ENCODE results near the gene SULT1A1.

SULT1A1 gene

DNA sequence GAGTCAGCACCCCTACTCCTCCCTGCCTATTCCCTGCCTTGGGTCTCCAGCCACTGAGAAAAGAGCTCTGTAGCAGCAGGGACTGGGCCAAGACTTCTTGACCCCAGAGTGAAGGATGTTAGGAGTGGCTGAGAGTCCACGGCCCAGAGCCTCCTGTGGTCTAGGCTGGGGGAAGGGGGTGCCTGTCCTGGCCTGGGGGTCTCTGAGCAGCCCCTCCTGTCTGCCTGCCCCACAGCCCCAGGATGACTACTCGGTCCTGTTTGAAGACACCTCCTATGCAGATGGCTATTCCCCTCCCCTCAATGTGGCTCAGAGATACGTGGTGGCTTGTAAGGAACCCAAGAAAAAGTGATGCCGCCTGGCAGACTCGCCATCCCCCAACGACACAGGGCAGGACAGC is 18.5 kb downstream of the SULT1A1 start:
- H3K27me3 Mint-ChIP-seq: no peaks in the 10 kb centered on the region
- DNase-seq (no peak), ATAC-seq (replicated peaks) (no peak)
- H3K27ac Mint-ChIP-seq: no peak overlapping the region
- H3K36me3 Mint-ChIP-seq (ENCODE audit: insufficient read depth): peaks cover 41% of the 10 kb centered on the region
- H3K4me3 Mint-ChIP-seq: no peak overlapping the region
- H3K9me3 Mint-ChIP-seq: no peaks in the 10 kb centered on the region
- peaks cover 0 to 2% of the 10 kb centered on the region in 2 donors for H3K4me1 Mint-ChIP-seq (ENCODE audit: low read depth in 2 of 2)

DNA sequence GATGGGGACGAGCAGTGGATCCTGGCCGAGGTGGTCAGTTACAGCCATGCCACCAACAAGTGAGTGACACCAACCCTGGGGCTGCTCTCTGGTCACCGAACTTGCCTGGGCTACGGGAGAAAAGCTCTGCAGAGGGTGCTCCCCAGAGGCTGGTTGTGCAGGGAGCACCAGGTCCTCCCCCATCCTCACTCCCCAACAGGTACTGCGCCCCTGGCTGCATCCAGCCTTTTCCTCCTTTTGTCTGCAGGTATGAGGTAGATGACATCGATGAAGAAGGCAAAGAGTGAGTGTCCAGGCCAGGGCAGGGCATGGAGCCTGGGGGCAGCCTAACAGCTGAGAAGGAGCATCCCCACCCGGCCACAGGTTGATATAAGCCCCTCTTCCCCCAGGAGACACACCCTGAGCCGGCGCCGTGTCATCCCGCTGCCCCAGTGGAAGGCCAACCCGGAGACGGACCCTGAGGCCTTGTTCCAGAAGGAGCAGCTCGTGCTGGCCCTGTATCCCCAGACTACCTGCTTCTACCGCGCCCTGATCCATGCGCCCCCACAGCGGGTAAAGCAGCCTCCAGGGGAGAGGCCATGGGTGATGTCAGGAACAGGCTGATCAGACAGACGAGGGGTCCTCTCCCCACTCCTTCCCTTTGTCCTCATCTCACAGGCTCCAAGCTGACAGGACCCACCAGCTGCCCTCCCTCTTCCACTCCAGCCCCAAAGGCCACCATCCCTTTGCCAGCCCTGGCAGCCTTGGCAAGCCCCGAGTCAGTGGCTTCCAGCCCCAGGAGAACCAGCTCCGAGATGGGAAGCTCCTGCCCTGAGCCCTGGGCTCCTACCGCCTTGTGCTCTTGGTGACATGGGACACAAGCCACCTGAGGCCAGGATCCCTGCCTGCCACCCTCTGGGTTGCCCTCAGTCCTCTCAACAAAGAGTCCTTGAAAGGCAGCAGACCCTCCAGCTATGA is 19.2 kb downstream of the SULT1A1 start:
- Mint-ChIP-seq H3K27me3 (no peaks in the 10 kb centered on the region), H3K9me3 (no peaks in the 10 kb centered on the region), H3K4me3 (no peak overlapping the region), H3K27ac (no peak overlapping the region), H3K36me3 (ENCODE audit: insufficient read depth) (peaks cover 44% of the 10 kb centered on the region), H3K4me1 (ENCODE audit: low read depth in 2 of 2) (peaks cover 0 to 2% of the 10 kb centered on the region in 2 donors)
- no peak for ATAC-seq (replicated peaks)
- DNase-seq: no peak

DNA sequence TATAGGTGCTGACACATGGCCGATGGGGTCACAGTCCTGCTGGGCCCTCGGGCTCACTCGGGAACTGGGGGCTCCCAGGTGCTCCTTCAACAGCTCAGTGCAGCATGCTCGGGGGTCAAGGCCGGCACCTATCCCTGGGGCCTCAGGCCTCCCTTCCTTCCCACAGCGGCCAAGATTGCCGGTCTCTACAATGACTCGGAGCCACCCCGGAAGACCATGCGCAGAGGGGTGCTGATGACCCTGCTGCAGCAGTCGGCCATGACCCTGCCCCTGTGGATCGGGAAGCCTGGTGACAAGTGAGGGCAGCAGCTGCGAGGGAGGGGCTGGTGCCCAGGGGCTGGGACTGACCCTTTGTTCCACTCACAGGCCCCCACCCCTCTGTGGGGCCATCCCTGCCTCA is 19.9 kb downstream of the SULT1A1 start:
- Mint-ChIP-seq H3K36me3 (ENCODE audit: insufficient read depth) (peaks cover 47% of the 10 kb centered on the region), H3K27me3 (no peaks in the 10 kb centered on the region), H3K27ac (no peak overlapping the region), H3K4me1 (ENCODE audit: low read depth in 2 of 2) (peaks cover 0 to 2% of the 10 kb centered on the region in 2 donors), H3K4me3 (no peak overlapping the region), H3K9me3 (no peaks in the 10 kb centered on the region)
- DNase-seq (no peak), ATAC-seq (replicated peaks) (no peak)

DNA sequence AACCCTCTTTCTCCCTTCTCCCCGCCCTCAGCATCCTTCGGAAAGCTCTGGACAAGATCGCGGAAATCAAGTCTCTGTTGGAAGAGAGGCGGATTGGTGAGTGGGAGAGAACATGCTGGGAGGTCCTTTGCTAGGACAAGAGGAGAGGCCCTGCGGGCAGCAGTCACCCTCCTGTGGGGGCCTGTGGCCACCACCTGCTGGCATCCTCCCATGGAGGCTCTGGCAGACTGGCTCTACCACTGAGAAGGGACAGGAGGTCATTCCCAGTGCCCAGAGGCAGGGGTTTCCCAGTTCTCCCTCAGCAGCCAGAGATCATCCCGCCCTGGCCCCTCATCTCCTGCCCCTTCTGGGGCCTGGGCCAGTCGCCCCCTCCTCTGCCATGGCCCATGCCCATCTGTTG is 20.8 kb downstream of the SULT1A1 start:
- Mint-ChIP-seq H3K9me3 (no peaks in the 10 kb centered on the region), H3K36me3 (ENCODE audit: insufficient read depth) (peaks cover 54% of the 10 kb centered on the region), H3K4me3 (no peak overlapping the region), H3K4me1 (ENCODE audit: low read depth in 2 of 2) (peaks cover 0 to 4% of the 10 kb centered on the region in 2 donors), H3K27me3 (no peaks in the 10 kb centered on the region), H3K27ac (peak overlapping the region in 1 of 2 donors; percentile 18)
- no peak for ATAC-seq (replicated peaks)
- no peak for DNase-seq

DNA sequence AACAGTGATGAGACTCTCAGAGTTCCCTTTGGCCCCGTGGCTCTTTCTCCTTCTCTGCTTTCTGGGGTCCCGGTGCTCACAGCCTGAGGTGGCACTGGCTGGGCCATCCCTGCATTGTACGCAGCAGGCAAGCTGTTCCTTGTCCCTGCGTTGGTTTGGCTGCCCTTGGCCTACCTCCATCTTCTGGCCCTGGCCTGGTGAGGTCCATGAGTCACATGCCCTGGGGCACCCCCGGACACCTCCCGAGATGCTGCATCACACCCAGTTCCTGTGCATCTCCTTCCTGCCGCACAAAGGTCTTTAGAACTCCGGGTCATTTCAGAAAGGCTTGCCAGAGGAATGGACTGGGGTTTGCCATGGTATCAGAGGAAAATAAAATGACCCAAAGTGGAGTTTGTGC is 22.5 kb downstream of the SULT1A1 start:
- H3K27ac Mint-ChIP-seq: peak overlapping the region in 1 of 2 donors; percentile 55
- H3K4me1 Mint-ChIP-seq (ENCODE audit: low read depth in 2 of 2): peaks cover 0 to 3% of the 10 kb centered on the region in 2 donors
- DNase-seq (no peak), ATAC-seq (replicated peaks) (no peak)
- peaks cover 61% of the 10 kb centered on the region for H3K36me3 Mint-ChIP-seq (ENCODE audit: insufficient read depth)
- no peaks in the 10 kb centered on the region for H3K9me3 Mint-ChIP-seq
- H3K4me3 Mint-ChIP-seq: no peak overlapping the region
- H3K27me3 Mint-ChIP-seq: no peaks in the 10 kb centered on the region

DNA sequence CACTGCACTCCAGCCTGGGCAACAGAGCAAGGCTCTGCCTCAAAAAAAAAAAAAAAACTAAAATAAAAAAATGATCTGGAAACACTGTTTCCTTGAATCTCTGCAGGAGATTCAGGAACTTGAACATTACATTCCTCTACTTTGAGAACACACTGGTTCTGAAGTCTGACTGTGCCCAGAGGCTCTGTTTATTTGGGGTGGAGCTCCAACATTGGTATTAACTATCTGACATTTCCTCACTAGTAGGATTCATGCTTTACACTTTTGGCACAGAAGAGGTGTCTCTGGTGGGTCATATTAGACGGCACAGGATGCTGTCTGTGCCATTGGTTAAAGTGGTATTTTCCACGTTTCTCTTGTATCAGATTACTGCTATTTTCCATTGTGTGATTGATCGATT is 23.4 kb downstream of the SULT1A1 start:
- Mint-ChIP-seq H3K36me3 (ENCODE audit: insufficient read depth) (peaks cover 68% of the 10 kb centered on the region), H3K4me1 (ENCODE audit: low read depth in 2 of 2) (peaks cover 0 to 3% of the 10 kb centered on the region in 2 donors), H3K27ac (no peak overlapping the region), H3K27me3 (no peaks in the 10 kb centered on the region), H3K4me3 (no peak overlapping the region), H3K9me3 (no peaks in the 10 kb centered on the region)
- DNase-seq: no peak
- no peak for ATAC-seq (replicated peaks)

DNA sequence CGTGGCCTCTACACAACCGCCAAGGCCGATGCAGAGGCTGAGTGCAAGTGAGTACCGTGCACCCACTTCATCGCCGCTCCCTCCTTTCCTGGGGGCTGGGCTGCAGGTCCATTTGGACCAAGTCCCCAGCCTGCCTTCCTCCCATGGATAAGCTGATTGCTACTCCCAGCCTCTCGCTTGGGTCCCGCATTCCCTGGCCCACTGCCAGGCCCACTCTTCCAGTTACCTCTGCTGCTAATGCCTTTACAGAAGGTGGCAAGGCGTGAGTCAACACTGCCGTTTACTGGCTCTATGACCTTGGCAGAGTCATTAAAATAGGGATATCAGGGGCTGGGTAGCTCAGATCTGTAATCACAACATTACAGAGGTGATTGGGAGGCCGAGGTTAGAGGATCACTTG is 24.2 kb downstream of the SULT1A1 start:
- H3K9me3 Mint-ChIP-seq: no peaks in the 10 kb centered on the region
- H3K27ac Mint-ChIP-seq: no peak overlapping the region
- no peaks in the 10 kb centered on the region for H3K27me3 Mint-ChIP-seq
- H3K36me3 Mint-ChIP-seq (ENCODE audit: insufficient read depth): peaks cover 69% of the 10 kb centered on the region
- H3K4me3 Mint-ChIP-seq: no peak overlapping the region
- peaks cover 0 to 3% of the 10 kb centered on the region in 2 donors for H3K4me1 Mint-ChIP-seq (ENCODE audit: low read depth in 2 of 2)
- ATAC-seq (replicated peaks) (no peak), DNase-seq (no peak)

DNA sequence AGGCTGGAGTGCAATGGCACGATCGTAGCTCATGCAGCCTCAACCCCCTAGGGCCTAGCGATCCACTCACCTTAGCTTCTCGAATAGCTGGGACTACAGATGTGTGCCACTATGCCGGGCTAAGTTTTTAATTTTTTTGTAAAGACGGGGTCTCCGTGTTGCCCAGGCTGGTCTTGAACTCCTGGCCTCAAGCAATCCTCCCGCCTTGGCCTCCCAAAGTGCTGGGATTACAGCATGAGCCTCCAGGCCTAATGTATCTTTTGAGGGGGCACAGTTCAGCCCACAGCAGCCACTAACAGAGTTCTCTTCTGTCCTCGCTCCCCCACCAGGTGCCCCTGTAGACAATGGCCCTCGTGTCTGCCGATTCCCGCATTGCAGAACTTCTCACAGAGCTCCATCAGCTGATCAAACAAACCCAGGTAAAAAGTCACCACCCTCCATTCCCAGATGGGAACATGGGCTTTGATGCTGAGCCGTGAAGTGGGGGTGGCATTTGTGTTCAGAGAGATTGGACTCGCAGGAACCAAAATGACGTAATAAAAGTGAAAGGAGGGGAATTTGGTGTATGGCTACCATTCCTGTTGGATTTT is 29.0 kb downstream of the SULT1A1 start:
- no peak for ATAC-seq (replicated peaks)

DNA sequence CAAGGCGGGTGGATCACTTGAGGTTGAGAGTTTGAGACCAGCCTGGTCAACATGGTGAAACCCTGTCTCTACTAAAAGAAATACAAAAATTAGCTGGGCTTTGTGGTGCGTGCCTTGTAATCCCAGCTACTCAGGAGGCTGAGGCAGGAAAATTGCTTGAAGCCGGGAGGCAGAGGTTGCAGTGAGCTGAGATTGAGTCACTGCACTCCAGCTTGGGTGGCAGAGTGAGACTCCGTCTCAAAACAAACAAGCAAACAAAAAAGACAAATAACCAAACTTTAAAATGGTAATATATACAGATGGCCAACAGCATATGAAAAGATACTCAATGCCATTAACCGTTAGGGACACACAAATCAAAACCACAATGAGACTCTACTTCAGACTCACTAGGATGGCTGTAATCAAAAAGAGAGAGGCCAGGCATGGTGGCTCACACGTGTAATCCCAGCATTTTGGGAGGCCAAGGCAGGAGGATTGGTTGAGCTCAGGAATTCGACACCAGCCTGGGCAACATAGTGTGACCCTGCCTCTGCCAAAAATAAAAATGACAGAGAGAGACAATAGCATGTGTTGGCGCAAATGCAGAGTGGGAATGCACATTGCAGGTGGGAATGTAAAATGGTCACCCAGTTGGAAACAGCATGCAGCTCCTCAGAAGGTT is 34.3 kb downstream of the SULT1A1 start:
- no peak for DNase-seq
- Mint-ChIP-seq H3K27ac (peak overlapping the region; percentile 67 to 70), H3K9me3 (no peaks in the 10 kb centered on the region), H3K27me3 (no peaks in the 10 kb centered on the region), H3K4me3 (no peak overlapping the region), H3K4me1 (ENCODE audit: low read depth in 2 of 2) (peaks cover 23 to 35% of the 10 kb centered on the region in 2 donors), H3K36me3 (ENCODE audit: insufficient read depth) (peaks cover 11% of the 10 kb centered on the region)
- ATAC-seq (replicated peaks): no peak

More for the DNA sequence above, 29.0 kb downstream of the SULT1A1 start:
- H3K4me1 Mint-ChIP-seq (ENCODE audit: low read depth in 2 of 2): peaks cover 3 to 8% of the 10 kb centered on the region in 2 donors
- DNase-seq: no peak
- no peaks in the 10 kb centered on the region for H3K9me3 Mint-ChIP-seq
- H3K27ac Mint-ChIP-seq: no peak overlapping the region
- H3K4me3 Mint-ChIP-seq: no peak overlapping the region
- H3K36me3 Mint-ChIP-seq (ENCODE audit: insufficient read depth): peaks cover 49% of the 10 kb centered on the region
- no peaks in the 10 kb centered on the region for H3K27me3 Mint-ChIP-seq

DNA sequence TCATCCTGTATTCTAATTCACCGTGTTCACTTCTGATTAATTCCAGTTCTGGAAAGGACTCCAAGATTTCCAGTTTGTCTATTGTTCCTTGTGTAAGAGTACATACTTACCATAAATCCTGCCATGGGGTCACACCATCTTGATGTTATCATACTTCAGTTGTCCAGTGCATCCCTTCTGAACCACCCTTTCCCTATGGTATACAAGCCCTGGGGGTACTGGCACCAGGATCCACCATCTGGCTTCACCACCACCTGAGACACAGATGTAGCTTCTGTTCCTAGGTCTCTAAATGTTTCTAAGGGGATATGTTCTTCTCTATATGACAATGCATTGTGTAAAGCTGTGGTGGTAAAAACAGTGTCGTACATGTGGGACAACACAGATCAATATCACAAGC is 34.9 kb downstream of the SULT1A1 start:
- no peaks in the 10 kb centered on the region for H3K9me3 Mint-ChIP-seq
- H3K27me3 Mint-ChIP-seq: no peaks in the 10 kb centered on the region
- no peak for DNase-seq
- no peak for ATAC-seq (replicated peaks)
- peak overlapping the region; percentile 67 to 70 for H3K27ac Mint-ChIP-seq
- H3K4me1 Mint-ChIP-seq (ENCODE audit: low read depth in 2 of 2): peaks cover 24 to 35% of the 10 kb centered on the region in 2 donors
- H3K4me3 Mint-ChIP-seq: no peak overlapping the region
- peaks cover 10% of the 10 kb centered on the region for H3K36me3 Mint-ChIP-seq (ENCODE audit: insufficient read depth)

DNA sequence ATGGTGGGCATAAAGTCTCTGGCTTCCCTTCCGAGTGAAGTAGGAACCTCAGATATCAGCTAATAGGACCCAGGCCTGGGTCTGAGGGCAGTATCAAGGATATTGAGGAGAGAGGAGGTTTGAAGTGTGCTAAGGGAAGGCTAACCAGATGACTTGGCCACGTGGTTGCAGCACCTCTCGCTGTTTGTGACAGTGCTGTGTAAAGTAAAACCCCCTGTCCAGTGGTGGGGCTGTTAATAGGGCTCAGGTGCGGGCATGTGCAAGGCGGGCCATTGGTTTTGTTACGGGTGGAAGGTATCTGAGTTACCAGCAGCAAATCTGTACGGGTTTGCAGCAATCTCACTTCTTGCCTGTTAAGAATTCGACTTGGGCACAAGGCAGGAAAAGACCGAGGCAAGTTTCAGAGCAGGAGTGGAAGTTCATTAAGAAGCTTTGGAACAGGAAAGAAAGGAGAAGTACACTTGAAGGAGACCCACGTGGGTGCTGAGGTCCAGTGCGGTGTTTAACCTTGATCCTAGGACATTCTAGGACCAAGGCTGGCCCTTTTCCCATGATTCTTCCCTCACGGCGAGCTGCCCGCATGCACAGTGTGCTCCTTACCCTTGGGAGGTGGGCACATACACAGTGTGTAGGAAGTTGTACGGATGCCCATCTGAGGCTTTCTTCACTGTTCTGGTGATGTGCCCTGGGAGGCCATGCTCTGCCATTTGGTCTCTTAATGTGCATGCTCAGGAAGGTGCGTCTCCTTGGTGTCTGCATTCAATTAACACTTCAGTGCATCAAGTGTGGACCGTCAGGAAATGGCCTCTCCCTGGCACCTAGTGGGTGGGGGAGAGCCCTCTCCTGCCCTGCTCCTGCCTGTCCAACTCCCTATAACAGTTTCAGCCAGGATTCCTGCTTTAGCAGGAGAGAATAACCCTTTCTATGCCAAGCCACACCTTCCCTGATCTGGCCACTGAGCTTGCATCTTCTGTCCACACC is 35.8 kb downstream of the SULT1A1 start:
- H3K27me3 Mint-ChIP-seq: no peaks in the 10 kb centered on the region
- peak overlapping the region; percentile 67 to 70 for H3K27ac Mint-ChIP-seq
- ATAC-seq (replicated peaks) (no peak), DNase-seq (no peak)
- H3K4me1 Mint-ChIP-seq (ENCODE audit: low read depth in 2 of 2): peaks cover 29 to 41% of the 10 kb centered on the region in 2 donors
- H3K4me3 Mint-ChIP-seq: no peak overlapping the region
- H3K9me3 Mint-ChIP-seq: no peaks in the 10 kb centered on the region
- peaks cover 7% of the 10 kb centered on the region for H3K36me3 Mint-ChIP-seq (ENCODE audit: insufficient read depth)

DNA sequence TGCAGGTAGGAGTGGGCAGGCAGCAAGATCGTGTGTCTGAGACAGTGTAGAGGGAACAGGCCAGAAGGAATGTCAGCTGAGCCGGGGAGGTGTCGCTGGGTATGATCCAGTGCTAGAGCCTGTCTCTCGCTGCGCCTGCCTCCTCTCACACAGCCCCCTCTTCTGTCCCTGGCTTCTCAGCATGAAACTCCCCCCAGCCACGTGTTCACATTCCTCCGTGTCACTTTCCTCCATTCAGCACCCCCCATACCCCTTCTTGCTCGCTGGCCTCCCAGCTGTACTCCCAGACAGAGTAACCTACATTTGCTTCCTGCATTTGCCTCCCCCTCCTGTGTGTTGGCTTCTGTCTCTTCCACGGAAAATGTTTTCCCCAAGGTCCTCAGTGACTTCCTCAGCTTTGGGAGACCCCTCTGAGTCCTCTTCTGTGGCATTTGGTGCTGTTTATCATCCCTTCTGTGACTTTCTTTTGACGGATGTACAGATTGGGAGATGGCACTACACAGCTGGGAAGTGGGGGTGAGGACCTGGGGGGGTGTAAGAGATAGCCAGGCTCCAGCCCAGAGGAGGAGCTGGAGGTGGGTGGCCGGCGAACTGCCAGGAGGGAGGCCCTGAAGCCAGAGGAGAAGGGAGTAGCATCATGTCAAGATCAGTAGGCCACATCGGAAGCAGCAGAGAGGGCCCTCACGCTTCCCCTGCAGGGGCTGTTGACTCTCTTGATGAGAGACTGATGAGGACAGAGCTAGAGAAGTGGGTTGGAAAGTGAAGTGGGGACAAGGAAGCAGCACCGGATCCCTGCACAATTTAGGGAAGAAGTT is 36.9 kb downstream of the SULT1A1 start:
- DNase-seq (no peak), ATAC-seq (replicated peaks) (no peak)
- H3K4me3 Mint-ChIP-seq: no peak overlapping the region
- H3K4me1 Mint-ChIP-seq (ENCODE audit: low read depth in 2 of 2): peaks cover 30 to 39% of the 10 kb centered on the region in 2 donors
- peaks cover 9% of the 10 kb centered on the region for H3K36me3 Mint-ChIP-seq (ENCODE audit: insufficient read depth)
- no peaks in the 10 kb centered on the region for H3K9me3 Mint-ChIP-seq
- peak overlapping the region; percentile 53 to 67 for H3K27ac Mint-ChIP-seq
- no peaks in the 10 kb centered on the region for H3K27me3 Mint-ChIP-seq
